ENCODE data around the gene NMRAL1.

- TF ChIP-seq, protein P1, sequence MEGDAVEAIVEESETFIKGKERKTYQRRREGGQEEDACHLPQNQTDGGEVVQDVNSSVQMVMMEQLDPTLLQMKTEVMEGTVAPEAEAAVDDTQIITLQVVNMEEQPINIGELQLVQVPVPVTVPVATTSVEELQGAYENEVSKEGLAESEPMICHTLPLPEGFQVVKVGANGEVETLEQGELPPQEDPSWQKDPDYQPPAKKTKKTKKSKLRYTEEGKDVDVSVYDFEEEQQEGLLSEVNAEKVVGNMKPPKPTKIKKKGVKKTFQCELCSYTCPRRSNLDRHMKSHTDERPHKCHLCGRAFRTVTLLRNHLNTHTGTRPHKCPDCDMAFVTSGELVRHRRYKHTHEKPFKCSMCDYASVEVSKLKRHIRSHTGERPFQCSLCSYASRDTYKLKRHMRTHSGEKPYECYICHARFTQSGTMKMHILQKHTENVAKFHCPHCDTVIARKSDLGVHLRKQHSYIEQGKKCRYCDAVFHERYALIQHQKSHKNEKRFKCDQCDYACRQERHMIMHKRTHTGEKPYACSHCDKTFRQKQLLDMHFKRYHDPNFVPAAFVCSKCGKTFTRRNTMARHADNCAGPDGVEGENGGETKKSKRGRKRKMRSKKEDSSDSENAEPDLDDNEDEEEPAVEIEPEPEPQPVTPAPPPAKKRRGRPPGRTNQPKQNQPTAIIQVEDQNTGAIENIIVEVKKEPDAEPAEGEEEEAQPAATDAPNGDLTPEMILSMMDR (IDR thresholded peaks at IDR 0.05 in 8 of 11, conservative IDR thresholded peaks at IDR 0.05 in 3 of 11): no peak
- no peak for TF ChIP-seq POLR2AphosphoS5 (IDR thresholded peaks at IDR 0.05)
These were observed 23.4 kb downstream of the NMRAL1 start for GRCh38 chr16:4450931-4451519.

Measured in spleen (tissue), 7 donors.